ENCODE data around the gene ADAR. TPM values are rescaled to one million over a fixed set of nuclear protein-coding genes. Genes with fewer than 3 reads are reported as not detected.

ADAR gene
- total RNA-seq, 1 donor from 2014 or later: 148 TPM

DNA sequence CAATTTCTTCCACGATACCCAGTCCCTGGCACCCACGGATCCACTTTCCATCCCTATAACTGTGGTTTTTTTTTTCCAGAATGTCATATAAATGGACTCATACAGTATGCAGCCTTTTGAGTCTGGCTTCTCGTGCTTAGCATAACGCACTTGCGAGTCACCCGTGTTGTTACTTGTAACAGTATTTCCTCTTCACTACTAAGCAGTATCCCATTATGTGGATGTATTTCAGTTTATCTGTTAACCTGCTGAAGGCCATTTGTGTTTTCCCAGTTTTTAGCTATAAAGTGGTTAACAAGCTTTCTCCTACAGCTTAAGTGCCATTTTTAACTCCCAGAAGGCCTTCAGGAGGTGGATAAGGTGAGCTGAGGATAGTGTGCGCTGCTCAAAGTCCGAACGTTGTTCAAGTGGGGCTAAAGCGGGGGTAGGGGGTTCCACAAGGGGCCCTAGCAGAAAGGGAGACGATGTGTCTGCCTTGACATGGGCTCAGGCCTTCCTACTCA, 829 bp downstream of the ADAR start:
- peak overlapping the region; percentile 98 for H3K27ac Mint-ChIP-seq (ENCODE audit: unreplicated experiment)
- H3K4me1 Mint-ChIP-seq: peaks cover 68% of the 10 kb centered on the region
- no peaks in the 10 kb centered on the region for H3K27me3 Mint-ChIP-seq (ENCODE audit: low read depth)
- no peak for DNase-seq (ENCODE audit: low read depth, low spot score)
- TF ChIP-seq, protein P1, sequence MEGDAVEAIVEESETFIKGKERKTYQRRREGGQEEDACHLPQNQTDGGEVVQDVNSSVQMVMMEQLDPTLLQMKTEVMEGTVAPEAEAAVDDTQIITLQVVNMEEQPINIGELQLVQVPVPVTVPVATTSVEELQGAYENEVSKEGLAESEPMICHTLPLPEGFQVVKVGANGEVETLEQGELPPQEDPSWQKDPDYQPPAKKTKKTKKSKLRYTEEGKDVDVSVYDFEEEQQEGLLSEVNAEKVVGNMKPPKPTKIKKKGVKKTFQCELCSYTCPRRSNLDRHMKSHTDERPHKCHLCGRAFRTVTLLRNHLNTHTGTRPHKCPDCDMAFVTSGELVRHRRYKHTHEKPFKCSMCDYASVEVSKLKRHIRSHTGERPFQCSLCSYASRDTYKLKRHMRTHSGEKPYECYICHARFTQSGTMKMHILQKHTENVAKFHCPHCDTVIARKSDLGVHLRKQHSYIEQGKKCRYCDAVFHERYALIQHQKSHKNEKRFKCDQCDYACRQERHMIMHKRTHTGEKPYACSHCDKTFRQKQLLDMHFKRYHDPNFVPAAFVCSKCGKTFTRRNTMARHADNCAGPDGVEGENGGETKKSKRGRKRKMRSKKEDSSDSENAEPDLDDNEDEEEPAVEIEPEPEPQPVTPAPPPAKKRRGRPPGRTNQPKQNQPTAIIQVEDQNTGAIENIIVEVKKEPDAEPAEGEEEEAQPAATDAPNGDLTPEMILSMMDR (conservative IDR thresholded peaks at IDR 0.05): no peak
- peak overlapping the region; percentile 93 for H3K4me3 Mint-ChIP-seq
- H3K36me3 Mint-ChIP-seq (ENCODE audit: low read depth): peaks cover 5% of the 10 kb centered on the region
- H3K9me3 Mint-ChIP-seq: no peaks in the 10 kb centered on the region

DNA sequence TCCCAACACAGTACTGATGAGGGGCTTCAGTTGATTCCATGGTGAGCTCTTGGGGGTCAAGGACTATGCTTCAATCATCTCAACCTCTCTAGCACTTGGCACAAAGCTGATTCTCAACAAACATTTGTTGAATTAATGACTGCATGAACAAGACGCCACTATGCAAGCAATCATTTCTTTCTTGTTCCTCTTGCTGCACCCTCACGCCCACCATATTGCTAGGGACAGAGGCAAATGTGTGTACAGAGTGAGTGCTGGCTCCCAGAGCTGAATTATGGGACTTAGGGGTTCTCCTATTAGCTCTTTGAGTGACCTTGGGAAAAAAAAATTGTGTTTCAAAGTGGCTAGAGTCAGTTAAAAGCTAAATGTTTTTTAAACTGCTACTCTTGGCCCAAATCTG, 2.5 kb downstream of the ADAR start:
- H3K9me3 Mint-ChIP-seq: no peaks in the 10 kb centered on the region
- peaks cover 52% of the 10 kb centered on the region for H3K4me1 Mint-ChIP-seq
- H3K27me3 Mint-ChIP-seq (ENCODE audit: low read depth): no peaks in the 10 kb centered on the region
- DNase-seq (ENCODE audit: low read depth, low spot score): no peak
- H3K36me3 Mint-ChIP-seq (ENCODE audit: low read depth): peaks cover 5% of the 10 kb centered on the region
- no peak overlapping the region for H3K4me3 Mint-ChIP-seq
- TF ChIP-seq, protein P1 (conservative IDR thresholded peaks at IDR 0.05): no peak
- peak overlapping the region; percentile 12 for H3K27ac Mint-ChIP-seq (ENCODE audit: unreplicated experiment)

GRCh38 chr1:154603317-154603716, 4.7 kb downstream of the ADAR start:
- Mint-ChIP-seq H3K27ac (ENCODE audit: unreplicated experiment) (no peak overlapping the region), H3K4me3 (no peak overlapping the region), H3K4me1 (peaks cover 38% of the 10 kb centered on the region), H3K36me3 (ENCODE audit: low read depth) (peaks cover 5% of the 10 kb centered on the region), H3K9me3 (no peaks in the 10 kb centered on the region), H3K27me3 (ENCODE audit: low read depth) (no peaks in the 10 kb centered on the region)
- TF ChIP-seq, protein P1 (conservative IDR thresholded peaks at IDR 0.05): no peak
- DNase-seq (ENCODE audit: low read depth, low spot score): no peak

DNA sequence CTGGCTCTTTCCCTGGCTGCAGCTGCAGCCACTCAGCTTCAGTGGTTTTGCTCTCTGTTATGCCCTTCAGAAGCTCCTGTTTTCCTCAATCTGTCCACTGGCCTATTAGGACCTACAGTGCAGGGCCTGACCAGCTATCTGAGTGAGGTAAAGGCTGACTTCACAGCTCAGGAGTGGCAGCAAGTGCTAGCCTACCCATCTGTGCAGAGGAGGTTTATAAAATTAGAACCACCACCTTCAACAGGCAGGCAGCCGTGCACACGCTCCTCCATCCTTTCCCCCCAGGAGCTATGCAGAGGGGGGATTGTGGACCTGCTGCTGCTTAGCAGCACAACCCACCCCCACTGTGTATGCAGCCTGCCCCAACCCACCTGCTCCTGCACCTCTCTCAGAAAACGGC, 8.3 kb downstream of the ADAR start:
- H3K4me1 Mint-ChIP-seq: peaks cover 13% of the 10 kb centered on the region
- TF ChIP-seq, protein P1 (conservative IDR thresholded peaks at IDR 0.05): no peak
- H3K36me3 Mint-ChIP-seq (ENCODE audit: low read depth): peaks cover 7% of the 10 kb centered on the region
- no peaks in the 10 kb centered on the region for H3K27me3 Mint-ChIP-seq (ENCODE audit: low read depth)
- H3K27ac Mint-ChIP-seq (ENCODE audit: unreplicated experiment): peak overlapping the region; percentile 50
- peak overlapping the region; percentile 13 for H3K4me3 Mint-ChIP-seq
- no peak for DNase-seq (ENCODE audit: low read depth, low spot score)
- H3K9me3 Mint-ChIP-seq: no peaks in the 10 kb centered on the region

DNA sequence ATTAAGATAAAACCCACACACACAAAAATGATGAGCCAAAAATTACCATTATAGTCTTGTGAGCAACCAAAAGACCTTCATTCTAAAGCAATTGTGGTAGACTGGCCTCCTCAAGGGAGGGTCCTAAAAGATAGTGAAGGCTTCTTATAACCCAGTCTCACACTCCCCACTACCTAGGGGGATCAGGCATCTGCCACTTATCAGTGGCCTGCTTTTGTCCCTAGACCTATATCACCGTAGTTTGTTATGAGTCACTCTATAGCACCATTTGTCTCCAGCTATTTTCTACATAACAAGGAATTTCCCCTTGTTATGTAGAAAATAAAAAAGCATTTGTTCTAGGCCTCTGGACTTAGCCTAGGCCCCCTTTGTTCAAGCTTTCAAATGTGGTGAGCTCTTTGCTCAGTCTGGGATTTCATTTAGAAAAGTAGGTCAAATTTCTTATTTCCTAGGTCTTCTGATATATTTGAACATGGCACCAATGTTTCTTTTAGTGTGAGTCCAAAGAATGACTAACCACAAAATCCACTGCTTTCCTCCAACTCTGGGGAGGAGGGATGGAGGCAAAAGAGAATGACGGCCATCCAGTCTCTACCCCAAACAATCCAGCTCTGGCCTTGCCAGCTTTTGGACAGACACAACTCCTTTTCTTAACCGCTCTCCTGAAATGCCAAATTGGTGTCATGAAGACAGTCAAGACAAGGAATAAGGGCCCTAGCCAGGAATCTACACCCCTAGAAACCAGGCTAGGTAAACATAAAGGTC, 8.9 kb downstream of the ADAR start:
- TF ChIP-seq, protein P1 (conservative IDR thresholded peaks at IDR 0.05): no peak
- Mint-ChIP-seq H3K9me3 (no peaks in the 10 kb centered on the region), H3K4me1 (peaks cover 12% of the 10 kb centered on the region), H3K36me3 (ENCODE audit: low read depth) (peaks cover 10% of the 10 kb centered on the region), H3K4me3 (no peak overlapping the region), H3K27ac (ENCODE audit: unreplicated experiment) (no peak overlapping the region), H3K27me3 (ENCODE audit: low read depth) (no peaks in the 10 kb centered on the region)
- DNase-seq (ENCODE audit: low read depth, low spot score): no peak

All from neural crest cell (in vitro differentiated cells).